Measurements from ENCODE around the gene CCDC146.
A peak's percentile ranks its signal among the peaks of the same experiment; 100 is the strongest.
"Not testable (repeated sequence)": the region's sequence is repeated elsewhere in the genome, so short reads cannot be mapped to it uniquely, and the experiment has no call there.

Gene CCDC146

DNA sequence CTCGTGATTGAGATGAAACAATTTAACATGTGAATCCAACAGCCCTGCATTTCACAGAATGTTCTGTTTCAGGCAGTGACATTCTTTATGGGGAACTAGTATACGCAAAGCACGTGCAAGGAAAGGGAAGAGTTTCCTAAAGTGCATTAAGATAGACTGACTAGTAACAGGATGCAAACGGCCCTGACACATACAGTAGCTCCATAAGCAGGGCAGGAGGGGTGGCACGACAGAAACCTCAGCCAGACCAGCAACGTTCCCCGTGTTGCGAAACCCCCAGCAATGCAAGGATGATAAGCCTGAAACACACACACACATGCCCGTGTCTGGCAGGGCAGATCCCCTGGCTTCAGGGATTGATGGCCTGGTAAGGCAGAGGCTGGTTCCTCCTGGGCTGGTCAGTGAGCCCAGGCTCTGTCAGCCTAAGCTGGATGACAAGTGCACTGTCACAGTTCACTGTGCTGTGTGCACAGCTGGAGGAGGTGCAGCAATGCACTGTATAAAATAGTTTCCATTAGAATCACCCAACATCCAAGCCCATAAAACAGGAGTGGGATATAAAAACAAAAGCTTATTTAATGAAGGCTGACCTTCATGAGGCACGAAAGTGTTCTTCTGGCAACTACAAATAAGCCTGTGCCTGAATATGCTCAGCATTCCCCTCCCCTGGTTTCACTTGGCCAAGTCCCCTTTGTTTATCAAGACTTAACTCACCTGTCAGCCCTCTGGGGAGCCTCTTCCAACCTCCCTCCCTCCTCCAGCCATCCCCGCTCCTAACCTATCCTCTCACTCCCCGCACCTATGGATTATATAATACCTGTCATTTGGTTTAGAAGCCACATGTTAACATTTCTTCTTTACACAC, 204.9 kb downstream of the CCDC146 start:
- no peak for DNase-seq (ENCODE audit: insufficient read length, low spot score)
- no peak for FAIRE-seq

GRCh38 chr7:77327932-77328628, 205.7 kb downstream of the CCDC146 start:
- TF ChIP-seq POLR2A (IDR thresholded peaks at IDR 0.05; ENCODE audit: low read depth, low read length): no peak

More for the DNA sequence above, 204.9 kb downstream of the CCDC146 start:
- no peak for TF ChIP-seq POLR2A (IDR thresholded peaks at IDR 0.05; ENCODE audit: low read depth, low read length)

DNA sequence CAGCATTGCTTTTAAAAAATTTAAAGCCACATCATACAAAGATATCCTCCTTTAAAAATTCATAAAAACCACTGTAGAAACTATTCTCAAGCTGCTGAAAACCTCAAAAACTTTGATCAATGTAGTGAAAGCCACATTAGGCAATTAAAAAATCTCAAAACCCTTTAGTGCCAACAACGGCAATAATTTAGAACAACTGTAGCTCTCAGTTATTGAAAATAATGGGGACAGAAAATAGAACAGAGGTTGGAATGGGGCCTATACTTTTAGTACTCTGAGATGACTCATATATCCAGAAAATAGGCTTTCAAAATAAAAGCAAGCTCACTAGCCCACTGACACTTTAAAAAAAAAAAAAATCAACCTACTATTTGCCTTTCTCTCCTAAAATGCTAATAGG, 206.3 kb downstream of the CCDC146 start:
- no peak for TF ChIP-seq POLR2A (IDR thresholded peaks at IDR 0.05; ENCODE audit: low read depth, low read length)
- DNase-seq (ENCODE audit: insufficient read length, low spot score): no peak
- FAIRE-seq: no peak

More at GRCh38 chr7:77327932-77328628, 205.7 kb downstream of the CCDC146 start:
- DNase-seq (ENCODE audit: insufficient read length, low spot score) (no peak), FAIRE-seq (peak; percentile 11)

DNA sequence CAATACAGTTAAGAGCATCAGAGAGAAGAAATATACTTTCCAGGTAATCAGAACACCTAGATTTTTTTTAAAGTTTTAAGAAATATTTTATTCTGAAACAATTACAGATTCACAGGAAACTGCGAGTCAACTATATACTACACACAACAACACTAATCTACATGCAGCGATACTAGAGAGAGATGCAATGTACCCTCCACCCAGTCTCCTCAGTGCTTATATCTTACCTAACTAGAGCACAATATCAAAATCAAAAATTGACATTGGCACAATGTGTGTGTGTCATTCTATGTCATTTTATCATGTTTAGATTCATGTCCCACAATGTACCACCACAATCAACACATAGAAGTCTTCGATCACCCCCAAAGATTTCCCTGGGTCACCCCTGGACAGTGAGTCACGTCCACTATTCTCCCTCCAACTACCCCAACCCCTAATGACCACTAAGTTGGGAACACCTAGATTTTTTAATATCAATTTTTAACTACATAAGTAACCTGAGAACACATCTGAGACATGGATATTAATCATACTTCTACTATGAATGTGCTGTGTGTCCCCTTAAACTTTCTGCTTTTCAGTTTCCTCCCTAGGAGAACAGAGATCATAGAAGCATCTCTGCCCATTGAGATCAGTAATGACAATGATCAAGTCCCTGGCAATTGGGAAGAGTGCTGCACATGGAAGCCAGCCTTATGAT, 207.2 kb downstream of the CCDC146 start:
- TF ChIP-seq POLR2A (IDR thresholded peaks at IDR 0.05; ENCODE audit: low read depth, low read length): no peak
- DNase-seq (ENCODE audit: insufficient read length, low spot score) (no peak), FAIRE-seq (no peak)

DNA sequence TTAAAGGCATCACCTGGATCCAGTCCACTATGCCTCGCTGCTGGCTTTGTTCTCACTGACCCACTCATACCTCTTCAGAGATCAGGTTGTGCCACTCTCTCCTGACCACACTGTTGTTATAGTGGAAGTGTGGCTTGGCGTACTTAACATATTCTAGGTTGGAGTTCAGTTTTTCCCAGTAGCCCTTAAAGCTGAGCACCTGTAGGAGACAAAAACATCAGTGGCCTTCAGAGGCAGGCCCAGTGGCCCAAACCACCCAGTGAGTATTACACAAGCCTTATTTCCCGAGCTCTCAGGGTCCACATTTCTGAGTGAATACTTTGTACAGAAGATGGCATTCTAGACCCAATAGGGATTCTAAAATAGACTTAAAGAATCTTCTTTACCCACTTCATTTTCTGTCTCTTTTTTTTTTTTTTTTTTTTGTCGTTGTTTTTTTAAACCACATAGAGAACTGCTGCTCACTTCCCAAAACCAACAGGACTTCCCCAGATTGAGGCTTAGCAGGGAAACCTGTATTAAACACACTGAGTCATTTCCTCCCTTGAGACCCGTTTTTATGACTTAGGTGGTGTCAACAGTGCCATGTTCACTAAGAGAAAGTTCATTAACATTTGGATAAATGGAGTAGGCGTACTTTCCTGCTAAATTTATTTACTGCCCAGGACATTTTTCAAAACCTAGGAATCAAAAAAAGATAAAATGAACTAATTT, 207.9 kb downstream of the CCDC146 start:
- FAIRE-seq (no peak), DNase-seq (ENCODE audit: insufficient read length, low spot score) (no peak)
- no peak for TF ChIP-seq POLR2A (IDR thresholded peaks at IDR 0.05; ENCODE audit: low read depth, low read length)

- TF ChIP-seq POLR2A (IDR thresholded peaks at IDR 0.05; ENCODE audit: low read depth, low read length): no peak
- peak; percentile 90 for FAIRE-seq
These were observed 209.7 kb downstream of the CCDC146 start for GRCh38 chr7:77331938-77332695.

GRCh38 chr7:77334039-77334438, 211.6 kb downstream of the CCDC146 start:
- DNase-seq (ENCODE audit: insufficient read length, low spot score); FAIRE-seq: not testable (repeated sequence)

More at GRCh38 chr7:77331938-77332695, 209.7 kb downstream of the CCDC146 start:
- peak; percentile 56 for DNase-seq (ENCODE audit: insufficient read length, low spot score)

- no peak for DNase-seq (ENCODE audit: insufficient read length, low spot score)
- TF ChIP-seq POLR2A (IDR thresholded peaks at IDR 0.05; ENCODE audit: low read depth, low read length): no peak
- no peak for FAIRE-seq
These were observed 213.2 kb downstream of the CCDC146 start for GRCh38 chr7:77335581-77335980.

DNA sequence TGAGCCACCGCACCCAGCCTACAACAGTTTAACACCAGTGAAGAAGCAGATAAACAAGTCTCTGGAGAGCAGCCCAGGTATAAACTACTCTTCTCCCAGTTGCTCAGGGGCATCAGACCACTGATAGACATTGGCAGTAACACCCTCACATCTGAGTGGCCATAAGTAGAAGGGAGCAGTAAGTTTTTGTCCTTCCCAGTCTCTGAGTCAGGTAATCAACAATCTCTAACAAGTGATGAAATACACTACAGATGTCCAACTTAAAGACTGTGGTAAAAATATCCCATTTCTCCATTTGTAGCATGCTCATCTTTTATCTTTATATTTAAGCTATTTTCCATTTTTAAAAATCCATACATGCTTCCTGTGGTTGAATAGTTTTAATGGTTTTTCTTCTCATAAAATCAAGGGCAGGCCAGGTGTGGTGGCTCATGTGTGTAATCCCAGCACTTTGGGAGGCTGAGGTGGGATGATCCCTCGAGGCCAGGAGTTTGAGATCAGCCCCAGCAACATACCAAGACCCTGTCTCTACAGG, 215.1 kb downstream of the CCDC146 start:
- FAIRE-seq: no peak
- no peak for DNase-seq (ENCODE audit: insufficient read length, low spot score)
- TF ChIP-seq POLR2A (IDR thresholded peaks at IDR 0.05; ENCODE audit: low read depth, low read length): no peak

GRCh38 chr7:77338260-77338659, 215.8 kb downstream of the CCDC146 start:
- DNase-seq (ENCODE audit: insufficient read length, low spot score) (no peak), FAIRE-seq (no peak)
- TF ChIP-seq POLR2A (IDR thresholded peaks at IDR 0.05; ENCODE audit: low read depth, low read length): no peak

GRCh38 chr7:77338883-77339629, 216.6 kb downstream of the CCDC146 start:
- no peak for FAIRE-seq
- DNase-seq (ENCODE audit: insufficient read length, low spot score): no peak
- TF ChIP-seq POLR2A (IDR thresholded peaks at IDR 0.05; ENCODE audit: low read depth, low read length): no peak

- FAIRE-seq: no peak
- no peak for TF ChIP-seq POLR2A (IDR thresholded peaks at IDR 0.05; ENCODE audit: low read depth, low read length)
- no peak for DNase-seq (ENCODE audit: insufficient read length, low spot score)
These were observed 217.3 kb downstream of the CCDC146 start for GRCh38 chr7:77339726-77340125.

Data from H54 (cell line).